Endodermal cell (in vitro differentiated cells): ENCODE measurements around the gene ITGB7. TPM values are rescaled to one million over a fixed set of nuclear protein-coding genes. Genes with fewer than 3 reads are reported as not detected.

Source experiments
- DNase-seq: peaks from one replicate; pipeline ENCODE4 v3.0.0-alpha.2; 2017
- H3K27ac ChIP-seq: 2 replicates; pipeline ENCODE4 v1.5.1; 2013; ENCODE audit warnings: mild to moderate bottlenecking, low read depth, low read length, moderate library complexity
- H3K27me3 ChIP-seq: 2 replicates; pipeline ENCODE4 v1.6.1; 2013; ENCODE audit warnings: mild to moderate bottlenecking, low read length, moderate library complexity; ENCODE audit not compliant: insufficient read depth, control insufficient read depth, poor library complexity, severe bottlenecking
- H3K36me3 ChIP-seq: 2 replicates; pipeline ENCODE4 v1.7.0; 2013; ENCODE audit warnings: mild to moderate bottlenecking, low read length, moderate library complexity; ENCODE audit not compliant: control insufficient read depth, insufficient read depth
- H3K4me1 ChIP-seq: one replicate; pipeline ENCODE4 v1.7.0; 2013; ENCODE audit warnings: low read length; ENCODE audit not compliant: control insufficient read depth, insufficient read depth
- H3K4me3 ChIP-seq: 2 replicates; pipeline ENCODE4 v1.5.1; 2013; ENCODE audit warnings: mild to moderate bottlenecking, low read length, moderate library complexity
- H3K9ac ChIP-seq: 2 replicates; pipeline ENCODE4 v1.6.1; 2013; ENCODE audit warnings: mild to moderate bottlenecking, low read length, moderate library complexity; ENCODE audit not compliant: poor library complexity, severe bottlenecking; ENCODE audit errors: extremely low read depth
- H3K9me3 ChIP-seq: 2 replicates; pipeline ENCODE4 v1.6.1; 2013; ENCODE audit warnings: mild to moderate bottlenecking, low read length, moderate library complexity; ENCODE audit not compliant: control insufficient read depth
- H3K27ac Mint-ChIP-seq: 2 replicates; pipeline ENCODE4 v1.8.0; 2020; ENCODE audit warnings: mixed read lengths
- H3K27me3 Mint-ChIP-seq: 2 replicates; pipeline ENCODE4 v1.8.0; 2021; ENCODE audit warnings: mild to moderate bottlenecking, mixed read lengths; ENCODE audit not compliant: insufficient read depth
- H3K36me3 Mint-ChIP-seq: 2 replicates; pipeline ENCODE4 v1.8.0; 2020; ENCODE audit warnings: low read depth, mixed read lengths
- H3K4me1 Mint-ChIP-seq: 2 replicates; pipeline ENCODE4 v1.8.0; 2020; ENCODE audit warnings: mixed read lengths
- H3K4me3 Mint-ChIP-seq: 2 replicates; pipeline ENCODE4 v1.8.0; 2020; ENCODE audit warnings: mild to moderate bottlenecking, moderate library complexity, mixed read lengths
- H3K9me3 Mint-ChIP-seq: 2 replicates; pipeline ENCODE4 v1.8.0; 2020; ENCODE audit warnings: mild to moderate bottlenecking, mixed read lengths
- WGBS, 2 experiments: methylation state at CpG; one replicate each; pipeline versions ENCODE4 v1.1.5 to v1.1.7; 2013; ENCODE audit warnings: missing lambda C conversion rate in 2 of 2, mixed read lengths in 1 of 2; ENCODE audit not compliant: insufficient coverage in 1 of 2, insufficient read length in 1 of 2; 5-methylcytosine and 5-hydroxymethylcytosine counted together
- total RNA-seq, 2 donors: library from RNA; stranded (reverse); fragmentation: NEBNext Ultra II Directional in 1 of 2; extraction: Animal tissue kit (Norgen Biotek cat#: 25700) in 1 of 2; gene quantifications; 2 replicates in 1 of 2; 3 replicates in 1 of 2; pipeline ENCODE4 v1.2.1, GENCODE V29; 2021
- TF ChIP-seq, protein P1 (sequence below): fragments of 200-600 bp; sonication (generic); conservative IDR thresholded peaks from 2 replicates; pipeline ENCODE4 v1.5.0; 2021; ENCODE audit warnings: antibody characterized with exemption, mild to moderate bottlenecking

The ITGB7 gene
- total RNA-seq, 2 donors from 2014 or later = 1.4 TPM

DNA sequence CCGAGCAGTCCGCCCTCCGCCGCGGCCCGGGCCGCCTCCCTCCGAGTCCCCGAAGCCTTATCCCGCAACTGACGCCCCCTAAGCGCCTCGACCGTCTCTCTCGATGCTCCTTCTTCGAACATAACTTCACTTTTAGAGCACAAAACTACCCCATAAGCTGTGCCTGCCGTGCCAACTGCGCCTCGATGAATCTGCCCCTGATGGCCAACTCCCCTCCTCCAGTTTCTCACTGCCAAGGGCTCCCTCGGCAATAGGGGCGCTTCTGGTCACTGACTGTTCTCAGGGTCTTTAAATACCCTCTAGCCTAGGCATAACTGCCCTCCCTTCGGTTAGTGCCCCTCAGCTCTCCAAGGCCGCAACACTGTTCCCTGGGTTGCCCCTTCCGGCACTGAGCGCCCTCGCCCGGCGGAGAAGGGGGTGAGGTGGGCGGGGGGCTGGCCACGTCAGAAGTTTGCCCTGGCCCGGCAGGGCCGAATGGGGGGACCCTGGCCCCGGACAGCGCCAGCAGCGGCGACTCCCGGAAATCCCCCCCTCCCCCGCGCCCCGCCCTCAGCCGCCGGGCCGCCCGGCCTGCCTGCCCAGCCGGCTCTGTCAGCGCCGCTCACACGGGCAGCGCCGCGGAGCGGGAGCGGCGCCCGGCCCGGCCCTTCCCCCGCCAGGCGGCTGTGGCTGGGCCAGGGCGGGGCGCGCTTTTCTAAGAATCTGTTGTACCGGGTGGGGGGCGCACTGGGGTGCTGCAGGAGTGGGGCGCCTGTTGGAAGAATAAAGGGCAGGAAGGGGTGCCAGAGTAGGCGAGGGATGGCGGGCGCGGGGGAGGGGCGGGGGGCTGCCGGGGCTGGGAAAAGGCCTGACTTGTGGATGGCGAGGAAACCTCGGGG lies 14.4 kb upstream of the ITGB7 start:
- H3K4me3 Mint-ChIP-seq = peak overlapping the region; percentile 69
- H3K36me3 ChIP-seq = no peaks in the 10 kb centered on the region
- no peaks in the 10 kb centered on the region for H3K9me3 ChIP-seq
- peaks cover 30% of the 10 kb centered on the region for H3K27me3 Mint-ChIP-seq
- peak overlapping the region; percentile 57 for H3K9ac ChIP-seq
- peak overlapping the region; percentile 85 for H3K27ac Mint-ChIP-seq
- peaks cover 67% of the 10 kb centered on the region for H3K4me1 Mint-ChIP-seq
- no peaks in the 10 kb centered on the region for H3K36me3 Mint-ChIP-seq
- DNase-seq = peak; percentile 96
- WGBS, 2 experiments = 1% methylated on average over 14 to 70 of the region's 72 CpGs
- peaks cover 21% of the 10 kb centered on the region for H3K27me3 ChIP-seq
- H3K9me3 Mint-ChIP-seq = no peaks in the 10 kb centered on the region
- peaks cover 21% of the 10 kb centered on the region for H3K4me1 ChIP-seq
- peak overlapping the region; percentile 70 for H3K27ac ChIP-seq
- peak overlapping the region; percentile 89 for H3K4me3 ChIP-seq
- TF ChIP-seq, protein P1, sequence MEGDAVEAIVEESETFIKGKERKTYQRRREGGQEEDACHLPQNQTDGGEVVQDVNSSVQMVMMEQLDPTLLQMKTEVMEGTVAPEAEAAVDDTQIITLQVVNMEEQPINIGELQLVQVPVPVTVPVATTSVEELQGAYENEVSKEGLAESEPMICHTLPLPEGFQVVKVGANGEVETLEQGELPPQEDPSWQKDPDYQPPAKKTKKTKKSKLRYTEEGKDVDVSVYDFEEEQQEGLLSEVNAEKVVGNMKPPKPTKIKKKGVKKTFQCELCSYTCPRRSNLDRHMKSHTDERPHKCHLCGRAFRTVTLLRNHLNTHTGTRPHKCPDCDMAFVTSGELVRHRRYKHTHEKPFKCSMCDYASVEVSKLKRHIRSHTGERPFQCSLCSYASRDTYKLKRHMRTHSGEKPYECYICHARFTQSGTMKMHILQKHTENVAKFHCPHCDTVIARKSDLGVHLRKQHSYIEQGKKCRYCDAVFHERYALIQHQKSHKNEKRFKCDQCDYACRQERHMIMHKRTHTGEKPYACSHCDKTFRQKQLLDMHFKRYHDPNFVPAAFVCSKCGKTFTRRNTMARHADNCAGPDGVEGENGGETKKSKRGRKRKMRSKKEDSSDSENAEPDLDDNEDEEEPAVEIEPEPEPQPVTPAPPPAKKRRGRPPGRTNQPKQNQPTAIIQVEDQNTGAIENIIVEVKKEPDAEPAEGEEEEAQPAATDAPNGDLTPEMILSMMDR = peak; percentile 53

DNA sequence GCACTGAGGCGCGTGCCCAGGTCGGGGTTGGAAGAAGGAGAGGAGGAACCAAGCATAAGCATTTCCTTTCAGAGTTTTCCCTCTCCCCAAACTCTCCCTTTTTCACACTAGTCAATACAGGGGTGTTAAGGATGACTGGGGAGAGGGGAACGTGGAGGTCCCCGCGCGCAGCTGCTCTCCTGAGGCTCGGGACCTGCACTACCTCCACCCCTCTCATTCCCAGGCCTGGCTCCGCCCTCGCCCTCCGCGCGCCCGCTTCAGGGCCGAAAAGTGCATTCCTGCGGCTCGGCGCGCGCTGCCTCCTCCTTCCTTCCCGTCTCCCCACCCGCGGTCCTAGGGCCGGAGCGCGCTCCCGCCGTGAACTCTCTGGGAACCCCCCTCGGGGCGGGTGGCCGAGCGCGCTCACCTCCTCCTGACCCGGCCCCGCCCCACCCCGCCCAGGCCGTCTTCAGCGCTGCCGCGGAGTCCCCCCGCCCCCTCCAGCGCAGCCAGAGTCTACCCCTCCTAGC lies 13.7 kb upstream of the ITGB7 start:
- H3K27me3 ChIP-seq = peaks cover 21% of the 10 kb centered on the region
- H3K4me1 Mint-ChIP-seq = peaks cover 71% of the 10 kb centered on the region
- H3K27me3 Mint-ChIP-seq = peaks cover 27% of the 10 kb centered on the region
- peaks cover 21% of the 10 kb centered on the region for H3K4me1 ChIP-seq
- H3K9me3 ChIP-seq = no peaks in the 10 kb centered on the region
- H3K27ac ChIP-seq = no peak overlapping the region
- H3K36me3 ChIP-seq = no peaks in the 10 kb centered on the region
- TF ChIP-seq, protein P1 = no peak
- peak overlapping the region; percentile 85 for H3K27ac Mint-ChIP-seq
- no peaks in the 10 kb centered on the region for H3K36me3 Mint-ChIP-seq
- H3K9ac ChIP-seq = peak overlapping the region; percentile 57
- DNase-seq = peak; percentile 98
- WGBS, 2 experiments = 0% methylated on average over 5 to 34 of the region's 42 CpGs
- H3K4me3 ChIP-seq = peak overlapping the region; percentile 92
- H3K9me3 Mint-ChIP-seq = no peaks in the 10 kb centered on the region
- H3K4me3 Mint-ChIP-seq = peak overlapping the region; percentile 69

DNA sequence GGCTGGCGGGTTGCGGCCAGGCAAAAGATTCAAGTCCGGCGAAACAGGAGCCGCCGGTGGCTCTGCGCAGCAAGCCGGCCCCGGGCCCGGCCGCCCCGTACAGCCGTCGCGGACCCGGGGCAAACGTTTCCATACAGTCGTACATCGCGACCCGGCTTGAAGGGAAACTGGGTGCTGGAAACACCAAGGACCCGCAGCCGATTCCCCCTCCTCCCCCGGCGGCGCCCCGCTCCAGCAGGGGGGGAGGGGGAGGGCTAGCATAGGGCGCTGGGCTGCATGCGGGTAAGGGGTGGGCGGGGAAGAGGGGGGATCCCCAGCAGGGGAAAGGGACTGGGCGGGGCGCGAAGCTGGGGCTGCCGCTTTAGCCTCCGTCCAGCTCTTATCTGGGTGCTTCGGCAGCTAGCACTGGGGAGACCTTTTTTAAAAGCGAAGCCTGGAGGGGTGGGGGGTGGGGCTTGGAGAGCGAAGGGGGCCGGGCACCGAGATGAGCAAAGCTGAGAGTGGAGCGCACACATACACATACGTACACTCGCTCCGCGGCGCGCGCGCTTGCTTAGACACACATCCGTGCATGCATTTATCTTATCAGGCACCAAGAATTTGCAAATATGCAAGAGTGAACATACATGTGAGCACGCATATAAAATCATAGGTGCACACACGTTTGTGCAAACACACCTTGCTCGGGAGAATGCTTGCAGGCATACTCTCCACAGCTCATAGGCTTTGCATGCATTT lies 13.1 kb upstream of the ITGB7 start:
- H3K36me3 ChIP-seq = no peaks in the 10 kb centered on the region
- TF ChIP-seq, protein P1 = no peak
- DNase-seq = peak; percentile 88
- no peaks in the 10 kb centered on the region for H3K9me3 ChIP-seq
- H3K4me3 ChIP-seq = peak overlapping the region; percentile 92
- H3K27ac ChIP-seq = no peak overlapping the region
- no peak overlapping the region for H3K9ac ChIP-seq
- peaks cover 3% of the 10 kb centered on the region for H3K36me3 Mint-ChIP-seq
- H3K4me1 ChIP-seq = peaks cover 21% of the 10 kb centered on the region
- no peaks in the 10 kb centered on the region for H3K9me3 Mint-ChIP-seq
- H3K27ac Mint-ChIP-seq = peak overlapping the region; percentile 67
- peaks cover 71% of the 10 kb centered on the region for H3K4me1 Mint-ChIP-seq
- peak overlapping the region; percentile 69 for H3K4me3 Mint-ChIP-seq
- H3K27me3 ChIP-seq = peaks cover 21% of the 10 kb centered on the region
- 0% methylated on average over 14 to 40 of the region's 53 CpGs for WGBS, 2 experiments
- peaks cover 24% of the 10 kb centered on the region for H3K27me3 Mint-ChIP-seq
